BE2C (cell line): ENCODE results near the gene ETS1.

ENCODE experiments used
- DNase-seq: peaks from one replicate; pipeline ENCODE4 v3.0.0-alpha.2; 2020
- H3K27me3 ChIP-seq: fragments of 250-450 bp; sonication (Bioruptor Pico); 2 replicates; pipeline ENCODE4 v1.5.1; 2020; ENCODE audit warnings: mild to moderate bottlenecking
- H3K36me3 ChIP-seq: fragments of 250-450 bp; sonication (Bioruptor Pico); 2 replicates; pipeline ENCODE4 v1.5.1; 2020; ENCODE audit warnings: mild to moderate bottlenecking
- H3K4me1 ChIP-seq: fragments of 250-450 bp; sonication (Bioruptor Pico); 2 replicates; pipeline ENCODE4 v1.5.1; 2020
- H3K4me3 ChIP-seq: 2 replicates; pipeline ENCODE4 v1.5.1; 2011; ENCODE audit warnings: low read depth, low read length
- H3K9me3 ChIP-seq: fragments of 250-450 bp; sonication (Bioruptor Pico); 2 replicates; pipeline ENCODE4 v1.5.1; 2020
- CTCF ChIP-seq: IDR thresholded peaks from 2 replicates; pipeline ENCODE4 v1.5.1; 2012; ENCODE audit warnings: mild to moderate bottlenecking, low read depth, low read length

The ETS1 gene

GRCh38 chr11:128572965-128573364 is 14.4 kb downstream of the ETS1 start:
- H3K27me3 ChIP-seq = no peaks in the 10 kb centered on the region
- no peak overlapping the region for H3K4me3 ChIP-seq
- TF ChIP-seq CTCF = no peak
- H3K9me3 ChIP-seq = no peaks in the 10 kb centered on the region
- DNase-seq = no peak
- H3K4me1 ChIP-seq = no peaks in the 10 kb centered on the region; the same call in 1 of the 2 replicates
- no peaks in the 10 kb centered on the region for H3K36me3 ChIP-seq

- Histone ChIP-seq H3K27me3 (no peaks in the 10 kb centered on the region), H3K4me1 (no peaks in the 10 kb centered on the region; the same call in 1 of the 2 replicates), H3K4me3 (no peak overlapping the region), H3K9me3 (no peaks in the 10 kb centered on the region), H3K36me3 (no peaks in the 10 kb centered on the region)
- DNase-seq = no peak
- TF ChIP-seq CTCF = no peak
These were observed 16.7 kb downstream of the ETS1 start for GRCh38 chr11:128570632-128571031.

- no peaks in the 10 kb centered on the region; the same call in 1 of the 2 replicates for H3K4me1 ChIP-seq
- H3K4me3 ChIP-seq = no peak overlapping the region
- no peak for TF ChIP-seq CTCF
- H3K27me3 ChIP-seq = no peaks in the 10 kb centered on the region
- H3K36me3 ChIP-seq = no peaks in the 10 kb centered on the region
- no peak for DNase-seq
- no peaks in the 10 kb centered on the region for H3K9me3 ChIP-seq
These were observed 18.1 kb downstream of the ETS1 start for GRCh38 chr11:128569291-128569690.

GRCh38 chr11:128568166-128568778 is 19.1 kb downstream of the ETS1 start:
- Histone ChIP-seq H3K27me3 (no peaks in the 10 kb centered on the region), H3K4me1 (no peaks in the 10 kb centered on the region; the same call in 1 of the 2 replicates), H3K4me3 (no peak overlapping the region), H3K36me3 (no peaks in the 10 kb centered on the region), H3K9me3 (no peaks in the 10 kb centered on the region)
- no peak for TF ChIP-seq CTCF
- no peak for DNase-seq

GRCh38 chr11:128567130-128567529 is 20.2 kb downstream of the ETS1 start:
- no peak overlapping the region for H3K4me3 ChIP-seq
- TF ChIP-seq CTCF = no peak
- no peaks in the 10 kb centered on the region for H3K36me3 ChIP-seq
- DNase-seq = no peak
- H3K9me3 ChIP-seq = no peaks in the 10 kb centered on the region
- H3K27me3 ChIP-seq = no peaks in the 10 kb centered on the region
- H3K4me1 ChIP-seq = no peaks in the 10 kb centered on the region; the same call in 1 of the 2 replicates

- Histone ChIP-seq H3K4me1 (no peaks in the 10 kb centered on the region; the same call in 1 of the 2 replicates), H3K27me3 (no peaks in the 10 kb centered on the region), H3K36me3 (no peaks in the 10 kb centered on the region), H3K4me3 (no peak overlapping the region), H3K9me3 (no peaks in the 10 kb centered on the region)
- no peak for TF ChIP-seq CTCF
- DNase-seq = no peak
These were observed 21.5 kb downstream of the ETS1 start for GRCh38 chr11:128565881-128566280.
